Measurements from ENCODE around the gene CAPN15.
"Not testable (repeated sequence)": the region's sequence is repeated elsewhere in the genome, so short reads cannot be mapped to it uniquely, and the experiment has no call there.

Gene CAPN15

GRCh38 chr16:505479-506245, 21.9 kb upstream of the CAPN15 start:
- in situ Hi-C loops (cut with MboI; ENCODE audit: low sequenced_read_pairs): no loop called here

- in situ Hi-C loops (cut with MboI; ENCODE audit: low sequenced_read_pairs): no loop called here
These were observed 21.3 kb upstream of the CAPN15 start for GRCh38 chr16:506246-506546.

GRCh38 chr16:507527-507926, 20.0 kb upstream of the CAPN15 start:
- in situ Hi-C loops (cut with MboI; ENCODE audit: low sequenced_read_pairs): not testable (repeated sequence)

GRCh38 chr16:507996-508395, 19.5 kb upstream of the CAPN15 start:
- in situ Hi-C loops (cut with MboI; ENCODE audit: low sequenced_read_pairs): no loop called here

GRCh38 chr16:508884-509736, 18.4 kb upstream of the CAPN15 start:
- in situ Hi-C loops (cut with MboI; ENCODE audit: low sequenced_read_pairs): no loop called here

GRCh38 chr16:510066-510825, 17.3 kb upstream of the CAPN15 start:
- in situ Hi-C loops (cut with MboI; ENCODE audit: low sequenced_read_pairs): no loop called here

GRCh38 chr16:512802-513201, 14.7 kb upstream of the CAPN15 start:
- in situ Hi-C loops (cut with MboI; ENCODE audit: low sequenced_read_pairs): no loop called here

- in situ Hi-C loops (cut with MboI; ENCODE audit: low sequenced_read_pairs): no loop called here
These were observed 13.6 kb upstream of the CAPN15 start for GRCh38 chr16:513950-514349.

- in situ Hi-C loops (cut with MboI; ENCODE audit: low sequenced_read_pairs): no loop called here
These were observed 12.2 kb upstream of the CAPN15 start for GRCh38 chr16:515175-515938.

GRCh38 chr16:515939-516226, 11.6 kb upstream of the CAPN15 start:
- in situ Hi-C loops (cut with MboI; ENCODE audit: low sequenced_read_pairs): no loop called here

GRCh38 chr16:516301-516700, 11.2 kb upstream of the CAPN15 start:
- in situ Hi-C loops (cut with MboI; ENCODE audit: low sequenced_read_pairs): no loop called here

GRCh38 chr16:518858-519257, 8.7 kb upstream of the CAPN15 start:
- in situ Hi-C loops (cut with MboI; ENCODE audit: low sequenced_read_pairs): no loop called here

- in situ Hi-C loops (cut with MboI; ENCODE audit: low sequenced_read_pairs): no loop called here
These were observed 8.1 kb upstream of the CAPN15 start for GRCh38 chr16:519425-519824.

GRCh38 chr16:519841-520687, 7.4 kb upstream of the CAPN15 start:
- in situ Hi-C loops (cut with MboI; ENCODE audit: low sequenced_read_pairs): no loop called here

- in situ Hi-C loops (cut with MboI; ENCODE audit: low sequenced_read_pairs): no loop called here
These were observed 6.7 kb upstream of the CAPN15 start for GRCh38 chr16:520847-521246.

- in situ Hi-C loops (cut with MboI; ENCODE audit: low sequenced_read_pairs): no loop called here
These were observed 5.9 kb upstream of the CAPN15 start for GRCh38 chr16:521381-522210.

GRCh38 chr16:522320-523096, 5.0 kb upstream of the CAPN15 start:
- in situ Hi-C loops (cut with MboI; ENCODE audit: low sequenced_read_pairs): no loop called here

- in situ Hi-C loops (cut with MboI; ENCODE audit: low sequenced_read_pairs): no loop called here
These were observed 4.3 kb upstream of the CAPN15 start for GRCh38 chr16:523097-523741.

All from hTERT RPE-1 (cell line).